Activated naive CD4-positive, alpha-beta T cell treated with anti-CD3 and anti-CD28 coated beads, Interleukin-2, amount 50 U/mL, for 24 hours (primary cell): ENCODE results near the gene ATP13A4.

Experiments
- H3K27ac Mint-ChIP-seq: one replicate; pipeline ENCODE4 v1.8.0; 2021; ENCODE audit warnings: mild to moderate bottlenecking, mixed read lengths
- H3K27me3 Mint-ChIP-seq: one replicate; pipeline ENCODE4 v1.8.0; 2021; ENCODE audit warnings: mixed read lengths
- H3K36me3 Mint-ChIP-seq: one replicate; pipeline ENCODE4 v1.8.0; 2021; ENCODE audit warnings: mixed read lengths
- H3K4me1 Mint-ChIP-seq: one replicate; pipeline ENCODE4 v1.8.0; 2021; ENCODE audit warnings: mixed read lengths
- H3K4me3 Mint-ChIP-seq: one replicate; pipeline ENCODE4 v1.8.0; 2021; ENCODE audit warnings: mild to moderate bottlenecking, mixed read lengths
- H3K9me3 Mint-ChIP-seq: one replicate; pipeline ENCODE4 v1.8.0; 2021; ENCODE audit warnings: mixed read lengths

Gene ATP13A4

DNA sequence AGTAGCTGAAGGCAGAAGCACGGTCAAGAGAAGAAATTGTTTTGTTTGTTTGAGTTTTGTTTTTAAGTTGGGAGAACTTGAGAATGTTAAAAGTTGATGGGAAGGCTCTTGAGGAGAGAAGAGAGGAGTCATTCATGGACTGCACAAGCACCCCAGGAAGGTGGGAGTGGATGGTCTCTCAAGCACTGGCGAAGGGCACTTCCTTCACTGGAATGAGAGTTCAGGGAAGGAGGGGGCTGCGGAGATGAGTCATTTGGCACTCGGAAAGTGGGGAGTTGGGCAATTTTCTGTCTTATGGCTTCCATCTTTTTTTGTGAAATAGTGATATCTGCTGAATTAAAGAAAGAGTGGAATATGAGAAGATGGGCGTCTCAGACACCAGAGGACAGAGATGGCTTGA is 66.0 kb downstream of the ATP13A4 start:
- H3K4me3 Mint-ChIP-seq, result no peak overlapping the region
- no peaks in the 10 kb centered on the region for H3K27me3 Mint-ChIP-seq
- no peak overlapping the region for H3K27ac Mint-ChIP-seq
- H3K9me3 Mint-ChIP-seq, result no peaks in the 10 kb centered on the region
- peaks cover 5% of the 10 kb centered on the region for H3K36me3 Mint-ChIP-seq
- no peaks in the 10 kb centered on the region for H3K4me1 Mint-ChIP-seq

DNA sequence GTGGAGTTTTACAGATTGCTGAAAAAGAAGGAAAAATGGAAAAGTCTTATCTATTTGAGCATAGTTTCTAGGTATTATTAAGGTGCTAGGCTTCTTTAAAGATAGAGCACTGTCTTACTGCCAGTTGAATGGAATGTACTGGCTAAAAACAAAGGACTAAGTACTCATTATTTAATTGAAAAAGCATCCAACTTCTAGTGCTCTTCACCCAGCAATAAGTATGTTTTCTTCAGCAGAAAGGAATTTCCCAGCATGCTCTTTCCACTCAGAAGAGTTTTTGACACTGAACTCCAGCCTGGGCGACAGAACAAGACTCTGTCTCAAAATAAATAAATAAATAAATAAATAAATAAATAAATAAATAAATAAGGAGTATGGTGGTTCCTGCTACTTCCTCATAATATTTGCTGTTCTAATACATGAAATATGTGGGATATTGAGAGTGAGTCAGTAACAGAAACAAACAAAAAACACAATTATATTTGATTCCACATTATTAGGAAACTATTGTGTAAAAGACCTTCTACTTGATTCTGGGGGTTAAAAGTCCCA is 70.6 kb downstream of the ATP13A4 start:
- Mint-ChIP-seq H3K27ac (no peak overlapping the region), H3K4me3 (no peak overlapping the region), H3K27me3 (no peaks in the 10 kb centered on the region), H3K4me1 (no peaks in the 10 kb centered on the region), H3K36me3 (peaks cover 1% of the 10 kb centered on the region), H3K9me3 (no peaks in the 10 kb centered on the region)

DNA sequence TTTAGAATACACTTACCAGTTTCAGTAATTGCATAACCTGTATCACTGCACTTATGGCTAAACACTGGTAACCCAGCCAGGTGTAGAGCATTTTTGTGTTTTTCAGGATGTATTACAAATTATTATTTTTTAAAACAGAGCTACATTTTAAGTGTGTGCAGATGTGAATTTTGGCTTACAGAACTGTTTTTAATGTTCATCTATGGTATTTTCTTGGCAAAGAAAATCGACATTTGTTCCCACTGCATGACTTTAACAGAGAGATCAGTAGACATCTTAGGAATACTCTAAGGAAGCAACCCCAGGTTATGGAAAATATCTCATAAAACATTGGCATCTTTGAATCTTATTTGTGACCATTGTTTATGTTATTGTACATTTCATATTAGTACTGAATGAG is 73.3 kb downstream of the ATP13A4 start:
- H3K27me3 Mint-ChIP-seq, result peaks cover 1% of the 10 kb centered on the region
- H3K9me3 Mint-ChIP-seq, result no peaks in the 10 kb centered on the region
- H3K36me3 Mint-ChIP-seq, result no peaks in the 10 kb centered on the region
- H3K27ac Mint-ChIP-seq, result no peak overlapping the region
- H3K4me3 Mint-ChIP-seq, result no peak overlapping the region
- no peaks in the 10 kb centered on the region for H3K4me1 Mint-ChIP-seq

DNA sequence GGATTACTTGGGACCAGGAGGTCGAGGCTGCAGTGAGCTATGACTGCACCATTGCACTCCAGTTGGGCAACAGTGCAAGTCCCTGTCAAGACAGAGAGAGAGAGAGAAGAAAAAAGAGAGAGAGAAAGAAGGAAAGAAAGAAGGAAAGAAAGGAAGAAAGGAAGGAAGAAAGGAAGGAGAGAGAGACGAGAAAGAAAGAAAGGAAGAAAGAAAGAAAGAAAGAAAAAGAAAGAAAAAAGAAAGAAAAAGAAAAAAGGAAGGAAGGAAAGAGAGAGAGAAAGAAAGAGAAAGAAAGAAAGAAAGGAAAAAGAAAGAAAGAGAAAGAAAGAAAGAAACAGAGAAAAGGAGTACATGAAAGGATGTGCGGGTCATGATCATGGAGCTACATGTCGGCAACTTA is 80.2 kb downstream of the ATP13A4 start:
- Mint-ChIP-seq H3K27me3 (peaks cover 1% of the 10 kb centered on the region), H3K36me3 (peaks cover 2% of the 10 kb centered on the region), H3K4me1 (no peaks in the 10 kb centered on the region), H3K4me3 (no peak overlapping the region), H3K9me3 (no peaks in the 10 kb centered on the region), H3K27ac (no peak overlapping the region)

DNA sequence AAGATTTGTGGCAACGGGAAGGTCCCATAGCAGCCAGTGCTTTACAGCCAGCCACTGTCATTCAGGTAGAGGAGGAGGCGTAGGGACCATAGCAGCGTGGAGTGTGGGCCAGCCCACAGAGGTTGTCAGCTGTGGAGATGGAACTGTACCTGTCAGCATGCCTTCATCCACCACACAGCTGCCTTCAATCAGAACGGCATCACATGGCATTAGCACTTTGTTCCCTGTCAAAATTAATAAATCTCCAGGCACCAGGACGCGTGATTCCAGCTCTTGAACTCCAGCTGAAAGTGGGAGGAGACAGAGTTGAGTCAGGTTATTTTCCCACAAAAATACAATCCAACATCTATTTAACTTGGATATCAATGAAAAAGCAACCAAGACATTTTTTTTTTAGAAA is 84.0 kb downstream of the ATP13A4 start:
- no peaks in the 10 kb centered on the region for H3K4me1 Mint-ChIP-seq
- no peak overlapping the region for H3K27ac Mint-ChIP-seq
- H3K36me3 Mint-ChIP-seq, result peaks cover 5% of the 10 kb centered on the region
- H3K4me3 Mint-ChIP-seq, result no peak overlapping the region
- H3K9me3 Mint-ChIP-seq, result no peaks in the 10 kb centered on the region
- no peaks in the 10 kb centered on the region for H3K27me3 Mint-ChIP-seq

DNA sequence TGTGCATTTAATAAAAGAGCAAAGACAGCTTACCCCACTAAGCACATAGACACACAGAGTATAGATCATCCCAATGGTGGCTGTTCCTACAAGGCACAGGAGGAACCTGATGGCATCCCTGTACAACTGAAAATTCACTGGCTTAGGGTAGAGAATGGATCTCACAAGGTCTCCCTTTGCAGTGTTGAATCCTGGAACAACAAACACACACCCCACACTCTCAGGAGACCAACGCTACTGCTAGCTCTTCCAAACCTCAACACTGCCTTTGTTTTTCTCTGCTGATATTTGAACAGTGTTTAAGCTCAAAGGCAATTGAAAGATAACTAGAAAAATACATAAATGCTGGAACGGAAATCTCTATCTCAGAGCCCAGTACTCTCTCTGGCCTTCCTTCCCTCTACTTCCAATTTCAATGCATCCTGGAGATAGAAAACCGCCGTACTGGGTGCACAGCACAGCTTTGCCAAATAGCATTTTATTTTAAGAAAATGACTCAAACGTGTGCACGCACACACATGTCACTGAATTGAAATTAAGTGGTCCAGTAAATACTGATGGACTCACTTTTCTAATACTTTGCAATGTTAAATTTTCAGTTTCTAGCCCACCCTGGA is 88.6 kb downstream of the ATP13A4 start:
- H3K36me3 Mint-ChIP-seq, result peaks cover 3% of the 10 kb centered on the region

DNA sequence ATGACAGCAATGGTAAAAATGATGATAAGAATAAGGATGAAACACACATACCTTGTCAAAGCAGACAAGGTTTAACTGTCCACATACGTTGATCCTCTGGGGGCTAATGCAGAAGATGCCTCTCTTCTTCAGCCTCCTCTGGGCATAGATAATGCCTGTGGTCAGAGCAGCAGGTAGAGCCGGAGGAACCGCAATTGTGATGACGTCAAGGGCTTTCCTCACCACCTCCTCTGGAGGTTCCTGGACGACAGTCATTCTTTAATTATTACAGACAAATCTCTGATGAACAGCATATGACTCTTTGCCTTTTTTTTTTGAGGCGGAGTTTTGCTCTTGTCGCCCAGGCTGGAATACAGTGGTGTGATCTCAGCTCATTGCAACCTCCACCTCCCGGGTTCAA is 89.8 kb downstream of the ATP13A4 start:
- Mint-ChIP-seq H3K27ac (no peak overlapping the region), H3K4me3 (no peak overlapping the region), H3K36me3 (peaks cover 3% of the 10 kb centered on the region), H3K4me1 (no peaks in the 10 kb centered on the region), H3K27me3 (no peaks in the 10 kb centered on the region), H3K9me3 (no peaks in the 10 kb centered on the region)

More for the DNA sequence above, 88.6 kb downstream of the ATP13A4 start:
- H3K4me1 Mint-ChIP-seq, result no peaks in the 10 kb centered on the region
- no peaks in the 10 kb centered on the region for H3K27me3 Mint-ChIP-seq
- H3K9me3 Mint-ChIP-seq, result no peaks in the 10 kb centered on the region
- H3K27ac Mint-ChIP-seq, result no peak overlapping the region
- H3K4me3 Mint-ChIP-seq, result no peak overlapping the region

DNA sequence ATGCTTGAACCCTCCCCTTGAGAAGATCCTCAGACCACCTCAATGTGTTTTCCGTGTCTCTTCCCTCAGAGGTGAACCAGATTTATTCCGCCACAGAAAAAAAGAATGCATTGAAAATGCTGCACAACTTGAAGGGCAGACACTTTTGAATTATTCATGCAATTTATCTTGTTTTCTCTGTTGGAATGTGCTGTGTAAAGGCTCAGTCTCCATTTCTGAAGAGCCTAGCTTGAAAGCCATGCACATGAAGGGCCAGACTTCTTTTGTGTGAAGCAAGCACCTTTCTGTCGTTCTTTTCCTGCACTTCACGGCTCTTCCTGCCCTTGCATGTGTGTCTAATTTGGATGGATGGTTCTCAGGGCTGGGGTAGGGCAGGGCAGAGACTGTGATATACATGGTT is 97.2 kb downstream of the ATP13A4 start:
- Mint-ChIP-seq H3K36me3 (no peaks in the 10 kb centered on the region), H3K4me1 (no peaks in the 10 kb centered on the region), H3K27me3 (no peaks in the 10 kb centered on the region), H3K4me3 (no peak overlapping the region), H3K27ac (no peak overlapping the region), H3K9me3 (no peaks in the 10 kb centered on the region)

DNA sequence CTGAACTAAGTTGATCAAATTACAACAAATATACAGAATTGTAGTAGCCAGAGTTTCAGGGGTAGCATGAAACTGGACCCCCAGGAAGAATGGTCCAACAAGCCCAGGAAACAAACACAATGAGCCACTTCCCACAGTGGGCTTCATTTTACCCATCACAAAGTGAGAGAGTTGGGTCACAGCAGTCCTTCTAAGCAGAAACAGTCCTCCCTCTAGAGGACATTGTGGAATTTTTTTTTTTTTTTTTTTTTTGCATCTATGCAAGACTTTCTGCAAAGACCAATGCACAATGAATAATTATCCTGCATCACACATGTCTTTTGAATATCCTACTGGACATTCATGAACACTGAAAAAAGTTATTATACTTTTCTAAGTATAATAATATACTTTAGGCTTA is 102.4 kb downstream of the ATP13A4 start:
- Mint-ChIP-seq H3K4me1 (no peaks in the 10 kb centered on the region), H3K27ac (no peak overlapping the region)

DNA sequence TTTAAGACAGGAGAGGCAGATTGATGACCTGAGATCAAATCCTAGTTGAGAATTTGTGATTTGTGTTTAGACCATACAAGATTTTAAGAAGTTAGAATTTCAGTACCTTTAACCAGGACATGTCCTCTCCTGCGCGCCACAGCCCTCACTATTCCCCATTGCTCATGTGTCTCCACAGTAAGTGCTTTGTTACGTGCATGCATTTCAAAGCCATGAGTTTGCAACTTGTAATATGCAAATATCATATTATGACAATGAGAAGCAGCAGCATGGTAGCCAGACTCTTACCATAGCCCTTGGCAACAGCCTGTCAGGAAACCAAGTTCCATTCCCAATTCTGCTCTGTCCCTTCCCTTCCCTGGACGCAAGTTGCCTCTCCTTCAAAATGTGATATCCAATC is 102.8 kb downstream of the ATP13A4 start:
- Mint-ChIP-seq H3K4me1 (no peaks in the 10 kb centered on the region), H3K4me3 (no peak overlapping the region), H3K9me3 (no peaks in the 10 kb centered on the region), H3K27ac (no peak overlapping the region), H3K27me3 (no peaks in the 10 kb centered on the region), H3K36me3 (peaks cover 3% of the 10 kb centered on the region)

More for the DNA sequence above, 102.4 kb downstream of the ATP13A4 start:
- no peaks in the 10 kb centered on the region for H3K9me3 Mint-ChIP-seq
- H3K27me3 Mint-ChIP-seq, result no peaks in the 10 kb centered on the region
- no peak overlapping the region for H3K4me3 Mint-ChIP-seq
- no peaks in the 10 kb centered on the region for H3K36me3 Mint-ChIP-seq

DNA sequence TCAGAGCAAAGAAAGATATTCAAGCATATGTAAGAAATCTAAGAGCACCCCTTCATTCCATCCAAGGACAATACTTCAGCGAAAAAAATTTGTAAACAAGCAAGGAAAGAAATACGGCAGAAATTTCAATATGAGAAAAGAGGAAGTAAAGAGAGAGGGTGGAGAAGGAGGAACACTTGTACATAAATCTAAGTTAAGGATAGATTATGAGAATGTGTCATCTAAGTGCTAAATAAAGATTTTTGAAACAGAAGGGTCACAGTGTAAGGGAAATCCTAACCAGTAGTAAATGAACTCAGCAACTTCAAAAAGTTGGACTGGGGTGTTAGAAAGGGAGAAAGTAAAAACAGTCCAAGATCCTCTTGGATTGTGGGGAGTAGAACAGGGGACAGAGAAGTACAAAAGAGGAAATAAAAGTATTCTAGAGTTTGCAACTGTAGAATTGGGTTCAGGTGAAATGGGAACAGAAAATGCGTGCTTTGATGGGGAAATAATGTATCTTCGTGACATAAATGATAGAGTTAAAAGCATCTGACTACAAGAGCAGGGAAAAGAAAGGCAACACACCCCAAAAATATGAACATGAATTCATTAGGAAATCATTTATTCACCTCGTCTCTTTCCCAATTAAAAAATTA is 107.6 kb downstream of the ATP13A4 start:
- no peaks in the 10 kb centered on the region for H3K27me3 Mint-ChIP-seq
- no peaks in the 10 kb centered on the region for H3K4me1 Mint-ChIP-seq
- peaks cover 4% of the 10 kb centered on the region for H3K36me3 Mint-ChIP-seq
- no peak overlapping the region for H3K4me3 Mint-ChIP-seq
- H3K9me3 Mint-ChIP-seq, result no peaks in the 10 kb centered on the region
- no peak overlapping the region for H3K27ac Mint-ChIP-seq

DNA sequence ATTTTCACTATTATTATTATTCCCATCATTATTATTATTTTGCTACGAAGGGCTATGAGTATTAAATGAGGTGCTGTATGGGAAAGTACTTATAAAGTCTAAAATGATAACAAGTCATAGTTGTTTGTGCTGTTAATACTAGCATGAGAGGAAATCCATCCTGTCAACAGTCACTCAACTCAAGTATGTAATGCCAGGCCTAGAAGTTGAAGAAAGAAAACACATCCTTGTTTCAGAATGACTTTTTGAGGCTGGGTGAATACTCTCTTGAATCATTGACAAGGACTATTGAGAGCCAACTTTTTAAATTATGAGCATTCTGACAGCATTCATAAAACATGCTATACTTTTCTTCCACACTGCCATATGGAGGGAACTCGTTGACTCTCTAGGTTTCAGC is 115.3 kb downstream of the ATP13A4 start:
- no peak overlapping the region for H3K27ac Mint-ChIP-seq

DNA sequence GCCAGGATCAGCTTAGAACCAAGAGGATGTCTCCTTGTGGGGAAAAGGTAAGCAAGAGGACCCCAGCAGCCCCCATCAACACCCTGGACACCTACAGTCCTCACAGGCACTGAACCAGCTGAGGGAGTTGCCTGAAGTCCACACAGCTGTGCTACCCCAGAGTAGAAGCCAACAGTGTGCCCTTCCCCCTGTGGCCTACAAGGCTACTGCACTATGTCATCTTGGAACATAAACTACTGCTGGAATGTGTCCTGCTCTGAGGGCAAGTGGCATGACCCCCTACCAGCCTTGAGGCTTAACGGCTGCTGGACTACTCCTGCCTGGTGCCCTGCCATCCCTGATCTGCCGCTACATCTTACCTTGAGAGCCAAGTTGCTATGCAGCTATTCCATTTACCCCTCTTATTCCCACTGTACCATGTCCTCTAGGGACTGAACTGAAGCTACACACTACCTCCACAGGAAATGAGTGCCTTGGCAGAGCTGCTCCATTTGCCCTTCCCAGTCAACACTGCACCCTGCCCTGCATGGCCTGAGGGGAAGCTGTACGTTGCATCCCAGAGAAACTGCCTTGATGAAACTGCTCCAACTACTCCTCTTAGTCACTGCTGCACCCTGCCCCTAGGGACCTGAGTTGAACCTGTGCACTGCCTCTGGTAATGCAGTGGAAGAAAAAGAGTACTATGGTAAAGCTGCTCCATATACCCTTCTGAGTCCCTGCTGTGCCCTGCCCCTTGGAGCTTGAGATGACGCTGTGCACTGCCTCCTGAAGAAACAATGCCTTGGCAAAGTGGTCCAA is 135.9 kb downstream of the ATP13A4 start:
- Mint-ChIP-seq H3K27me3 (no peaks in the 10 kb centered on the region), H3K4me3 (no peak overlapping the region), H3K36me3 (peaks cover 31% of the 10 kb centered on the region), H3K27ac (no peak overlapping the region), H3K9me3 (peaks cover 53% of the 10 kb centered on the region), H3K4me1 (no peaks in the 10 kb centered on the region)

More for the DNA sequence above, 115.3 kb downstream of the ATP13A4 start:
- no peaks in the 10 kb centered on the region for H3K4me1 Mint-ChIP-seq
- no peaks in the 10 kb centered on the region for H3K27me3 Mint-ChIP-seq
- peaks cover 1% of the 10 kb centered on the region for H3K36me3 Mint-ChIP-seq
- H3K9me3 Mint-ChIP-seq, result no peaks in the 10 kb centered on the region
- no peak overlapping the region for H3K4me3 Mint-ChIP-seq

DNA sequence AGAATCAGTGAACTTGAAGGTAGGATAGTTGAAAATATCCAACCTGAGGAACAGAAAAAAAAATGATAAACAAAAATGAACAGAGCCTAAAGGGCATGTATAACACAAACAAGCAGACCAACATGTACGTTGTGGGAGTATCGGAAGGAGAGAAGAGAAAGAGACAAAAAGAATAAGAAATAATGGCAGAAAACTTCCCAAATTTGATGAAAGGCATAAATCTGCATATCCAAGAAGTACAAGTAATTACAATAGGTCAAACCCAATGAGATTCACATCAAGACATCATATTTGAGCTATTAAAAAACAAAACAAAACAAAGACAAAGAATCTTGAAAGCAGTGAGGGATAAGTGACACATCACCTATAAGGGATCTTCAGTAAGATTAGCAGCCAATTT is 138.1 kb downstream of the ATP13A4 start:
- Mint-ChIP-seq H3K9me3 (peaks cover 41% of the 10 kb centered on the region), H3K4me3 (no peak overlapping the region), H3K27me3 (no peaks in the 10 kb centered on the region), H3K27ac (no peak overlapping the region), H3K4me1 (no peaks in the 10 kb centered on the region), H3K36me3 (peaks cover 29% of the 10 kb centered on the region)

DNA sequence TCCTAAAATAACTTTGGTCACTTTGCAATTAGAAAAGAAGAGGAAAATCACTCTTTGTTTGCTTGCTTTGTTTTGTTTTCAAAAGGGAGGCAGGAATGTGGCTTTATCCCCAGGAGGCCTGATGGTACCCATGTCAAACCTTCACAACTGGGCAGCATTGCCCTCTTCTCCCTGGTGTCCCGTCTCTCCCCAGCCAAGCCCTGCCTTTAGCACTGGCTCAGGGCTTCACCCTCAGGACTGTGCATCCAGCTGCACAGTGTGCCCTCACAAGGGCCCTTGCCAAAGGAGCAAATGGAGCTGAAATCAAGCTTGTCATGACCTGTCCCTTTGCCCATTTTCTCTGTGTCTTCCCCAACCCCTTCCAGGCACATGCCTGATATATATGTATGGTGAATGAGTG is 147.0 kb downstream of the ATP13A4 start:
- Mint-ChIP-seq H3K36me3 (no peaks in the 10 kb centered on the region), H3K9me3 (no peaks in the 10 kb centered on the region), H3K27ac (no peak overlapping the region), H3K4me1 (no peaks in the 10 kb centered on the region), H3K27me3 (no peaks in the 10 kb centered on the region), H3K4me3 (no peak overlapping the region)

DNA sequence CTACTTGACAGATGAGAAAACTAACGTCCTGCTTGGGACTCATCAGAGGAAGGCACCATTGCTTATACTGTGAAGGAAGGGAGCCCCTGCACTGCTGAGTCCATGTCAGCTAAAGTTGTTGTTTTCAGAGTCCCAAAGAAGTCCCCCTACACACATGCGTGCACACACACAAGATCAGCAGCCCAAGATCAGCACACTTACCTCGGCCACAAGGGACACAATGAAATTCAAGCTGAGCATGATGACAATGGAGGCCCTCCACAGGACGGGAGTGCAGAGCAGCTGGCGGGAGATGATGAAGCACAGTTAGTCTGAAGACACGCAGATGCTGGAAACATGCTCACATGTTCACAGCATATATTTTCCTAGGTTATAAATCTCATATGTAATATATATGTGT is 147.6 kb downstream of the ATP13A4 start:
- Mint-ChIP-seq H3K4me1 (no peaks in the 10 kb centered on the region), H3K27me3 (no peaks in the 10 kb centered on the region), H3K27ac (no peak overlapping the region), H3K4me3 (no peak overlapping the region), H3K9me3 (no peaks in the 10 kb centered on the region), H3K36me3 (no peaks in the 10 kb centered on the region)
